Daoy (cell line): ENCODE measurements around the gene BCR. TPM values are rescaled to one million over a fixed set of nuclear protein-coding genes. Genes with fewer than 3 reads are reported as not detected.

ENCODE experiments used
- DNase-seq: peaks from one replicate; pipeline ENCODE4 v3.0.0-alpha.2; 2015; ENCODE audit warnings: low read depth
- total RNA-seq: library from RNA; depleted of rRNA; stranded (reverse); fragments of >200 nt; shearing (Covaris generic); gene quantifications from 2 replicates; pipeline ENCODE4 v1.2.3, GENCODE V29; 2014

Gene BCR
- total RNA-seq, 1 experiment from 2014 or later, result 27.3 TPM

- DNase-seq, result no peak
Observed at GRCh38 chr22:23151827-23152226, 28.5 kb upstream of the BCR start.

GRCh38 chr22:23152238-23153114 is 27.8 kb upstream of the BCR start:
- DNase-seq, result no peak

DNA sequence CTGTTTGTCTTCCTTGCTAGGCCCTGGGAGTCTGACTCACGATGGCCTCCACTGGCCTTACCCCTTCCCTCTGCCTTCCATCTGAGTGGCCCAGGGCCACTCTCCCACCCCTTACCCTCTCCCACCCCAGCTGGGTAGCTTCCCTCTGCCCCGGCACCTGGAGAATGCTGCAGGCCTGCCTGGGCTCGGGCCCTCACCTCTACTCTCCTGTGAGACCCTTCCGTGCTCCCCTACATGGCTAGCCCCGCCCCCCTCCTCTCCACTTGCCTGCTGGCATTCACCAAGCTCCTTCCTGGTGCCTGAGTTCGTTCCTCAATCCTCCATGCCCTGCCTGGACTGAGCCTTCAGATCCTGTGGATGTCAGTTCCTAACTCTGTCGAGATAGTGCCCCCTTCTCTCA is 26.3 kb upstream of the BCR start:
- no peak for DNase-seq

DNA sequence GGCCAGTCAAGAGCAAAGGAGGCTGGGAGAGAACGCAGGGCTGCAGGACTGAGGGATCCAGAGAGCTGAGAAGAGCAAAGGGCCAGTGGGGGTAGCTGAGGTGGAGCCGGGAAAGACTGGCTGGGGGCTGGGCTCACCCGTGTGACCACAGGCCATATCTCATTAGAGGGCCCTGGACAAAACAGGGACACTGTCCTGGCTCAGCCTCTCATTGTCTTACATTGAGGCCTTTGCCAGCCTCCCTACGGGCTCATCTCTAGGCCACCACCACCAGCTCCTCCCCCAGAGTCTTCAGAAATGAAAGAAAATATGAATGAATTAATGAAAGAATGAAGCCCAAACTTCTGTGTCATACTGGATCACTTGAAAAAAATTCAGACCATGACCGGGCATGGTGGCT is 25.8 kb upstream of the BCR start:
- DNase-seq, result no peak

GRCh38 chr22:23155143-23155542 is 25.2 kb upstream of the BCR start:
- no peak for DNase-seq

DNA sequence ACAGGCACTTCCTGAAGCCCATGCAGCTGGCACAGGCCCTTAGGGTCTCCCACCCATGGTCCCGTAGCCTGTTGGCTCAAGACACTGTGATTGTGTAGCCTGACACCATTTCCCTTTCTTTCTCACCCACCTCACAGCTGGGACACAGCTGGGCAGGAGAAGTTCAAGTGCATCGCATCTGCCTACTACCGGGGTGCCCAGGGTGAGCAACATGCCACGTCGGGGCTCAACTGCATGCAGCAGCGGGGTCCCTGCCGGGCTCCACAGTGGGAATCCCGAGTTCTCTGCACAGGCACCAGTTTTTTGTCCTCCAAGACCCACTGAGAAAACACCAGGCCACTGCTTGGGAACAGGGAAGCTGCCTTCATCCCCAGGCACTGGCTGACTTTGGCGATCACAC is 24.5 kb upstream of the BCR start:
- DNase-seq, result no peak

DNA sequence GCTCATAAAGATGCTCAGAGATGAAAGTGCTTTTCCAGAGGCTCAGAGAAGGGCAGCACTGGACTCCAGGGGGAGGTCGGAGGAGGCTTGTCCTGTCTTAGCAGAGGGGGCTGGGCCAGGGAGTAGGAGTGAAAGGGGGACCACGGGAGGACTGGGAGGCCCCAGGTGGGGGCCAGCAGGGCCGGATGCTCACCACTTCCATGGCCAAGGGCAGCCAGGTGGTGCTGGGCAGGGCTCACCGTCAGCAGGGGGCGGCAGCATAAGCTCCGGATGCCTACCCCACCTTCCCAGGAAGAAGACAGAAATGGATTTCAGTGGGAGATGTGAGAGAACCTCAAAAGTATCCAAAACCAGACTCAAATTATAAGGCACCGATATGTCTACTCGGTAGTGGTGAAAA is 24.0 kb upstream of the BCR start:
- DNase-seq, result no peak

- DNase-seq, result no peak
Observed at GRCh38 chr22:23157560-23158515, 22.5 kb upstream of the BCR start.

DNA sequence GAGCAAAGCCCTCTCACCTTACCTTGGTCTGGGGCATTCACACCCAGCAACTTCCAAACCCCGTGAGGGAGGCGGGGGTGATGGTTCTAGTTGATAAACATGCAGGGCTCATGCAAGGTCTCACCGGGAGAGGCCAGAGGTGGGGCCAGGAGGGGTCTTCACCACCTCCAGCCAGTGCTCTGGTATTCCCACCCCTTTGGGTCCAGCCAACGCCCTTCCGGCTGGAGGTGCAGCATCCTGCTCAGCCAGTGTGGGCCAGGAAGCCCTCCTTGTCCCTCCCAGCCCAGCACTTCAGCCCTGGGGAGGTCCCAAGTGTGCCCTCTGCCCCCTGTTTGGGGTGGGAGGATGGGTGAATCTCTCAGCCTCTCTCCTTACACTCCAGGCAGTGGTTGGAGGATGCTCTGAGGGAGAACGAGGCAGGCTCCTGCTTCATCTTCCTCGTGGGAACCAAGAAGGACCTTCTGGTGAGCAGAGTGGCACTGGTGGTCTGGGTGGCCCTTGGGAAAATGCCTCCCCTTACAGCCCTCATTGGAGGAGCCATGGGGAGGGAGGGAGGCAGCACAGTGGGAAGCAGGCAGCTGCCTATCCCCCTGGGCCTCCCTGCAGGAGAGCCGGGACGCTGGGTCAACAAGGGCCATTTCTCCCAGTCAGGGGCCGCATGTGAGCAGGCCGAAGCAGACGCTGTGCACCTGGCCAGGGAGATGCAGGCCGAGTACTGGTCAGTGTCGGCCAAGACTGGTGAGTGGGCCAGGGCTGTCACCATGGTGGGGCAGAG is 21.6 kb upstream of the BCR start:
- no peak for DNase-seq

DNA sequence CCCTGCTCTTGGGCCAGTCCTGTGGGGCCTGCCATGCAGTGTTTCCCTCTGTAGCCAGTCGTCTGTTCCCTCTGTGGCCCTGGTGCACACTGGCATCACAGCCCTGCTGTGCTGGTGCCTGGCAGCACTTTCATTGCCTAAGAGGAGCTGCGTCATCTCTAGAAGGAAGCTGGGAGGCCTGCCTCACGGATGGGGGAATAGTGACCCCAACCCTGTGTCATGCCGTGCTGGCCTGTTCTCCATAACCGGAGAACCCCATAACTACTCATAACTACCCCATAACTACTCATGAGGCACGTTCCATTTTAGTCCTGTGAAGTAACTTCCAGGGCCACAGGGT is 21.0 kb upstream of the BCR start:
- DNase-seq, result no peak

DNA sequence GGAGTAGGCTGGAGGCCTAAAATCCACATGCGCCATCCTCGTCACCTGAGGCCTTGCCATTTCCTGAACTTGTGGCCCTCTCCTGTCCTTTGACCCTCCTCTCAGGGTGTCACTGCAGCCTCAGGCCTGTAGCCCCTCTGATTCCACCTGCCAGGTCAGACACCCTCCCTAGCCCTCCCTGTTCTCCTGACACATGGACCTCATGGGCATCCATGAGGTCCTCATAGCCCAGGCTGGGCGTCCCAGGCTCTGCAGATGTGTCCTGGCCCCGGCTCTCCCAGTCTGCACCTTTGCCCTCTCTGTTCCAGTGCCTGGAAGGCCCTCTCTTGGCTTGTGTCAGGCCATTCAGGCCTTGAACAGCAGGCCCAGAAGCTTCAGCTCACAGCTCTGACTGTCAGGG is 19.3 kb upstream of the BCR start:
- no peak for DNase-seq

- DNase-seq, result no peak
Observed at GRCh38 chr22:23161574-23161973, 18.7 kb upstream of the BCR start.

- DNase-seq, result no peak
Observed at GRCh38 chr22:23163665-23164064, 16.6 kb upstream of the BCR start.

GRCh38 chr22:23164091-23164490 is 16.2 kb upstream of the BCR start:
- DNase-seq, result no peak

- DNase-seq, result no peak
Observed at GRCh38 chr22:23166042-23166831, 14.1 kb upstream of the BCR start.

GRCh38 chr22:23166841-23167616 is 13.3 kb upstream of the BCR start:
- DNase-seq, result no peak

DNA sequence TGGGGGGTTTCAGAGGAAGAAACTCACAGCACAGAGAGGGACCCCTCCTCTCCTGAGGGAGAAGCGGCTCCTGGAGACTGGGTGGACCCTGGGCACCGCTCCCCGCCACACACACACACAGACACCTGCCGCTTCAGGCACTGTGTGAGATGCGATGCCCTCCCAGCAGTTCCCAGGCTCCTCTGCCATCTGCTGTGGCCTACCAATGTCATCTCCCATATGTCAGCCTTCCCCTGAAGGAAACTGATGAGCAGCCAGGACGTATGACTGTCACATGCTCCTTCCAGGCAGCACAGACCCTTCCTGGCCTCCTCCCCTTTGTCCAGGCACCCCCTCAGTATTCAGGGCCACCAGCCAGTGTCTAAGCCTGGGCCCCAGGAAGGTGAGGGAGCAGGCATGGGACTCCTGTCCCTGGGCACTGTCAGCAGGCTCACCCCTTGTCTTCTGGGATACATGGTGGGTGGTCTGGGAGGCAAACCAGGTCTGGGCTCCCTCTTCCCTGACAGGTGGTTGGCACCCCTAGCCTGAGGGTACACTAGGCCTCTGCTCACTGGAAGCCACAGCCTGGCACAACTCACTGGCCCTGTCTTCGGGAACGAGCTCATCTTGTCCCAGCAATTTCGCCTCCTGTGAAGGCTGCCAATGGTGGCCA is 11.8 kb upstream of the BCR start:
- DNase-seq, result no peak

DNA sequence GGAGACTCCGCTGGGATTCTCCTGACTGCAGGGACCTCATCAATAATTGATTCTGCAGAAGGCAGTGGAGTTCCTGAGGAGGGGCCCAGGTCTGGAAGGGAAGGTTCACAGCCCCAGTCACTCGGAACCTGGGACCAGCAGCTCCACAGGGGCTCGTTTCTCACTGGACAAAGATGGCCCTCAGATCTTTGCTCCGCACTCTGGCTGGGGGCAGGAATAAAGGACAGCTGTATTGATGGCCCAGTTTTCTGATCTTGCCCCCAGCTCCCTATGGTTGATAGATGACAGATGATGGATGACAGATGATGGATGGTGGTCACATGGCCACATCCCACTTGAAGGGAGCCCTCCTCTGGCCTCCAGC is 11.3 kb upstream of the BCR start:
- DNase-seq, result no peak

DNA sequence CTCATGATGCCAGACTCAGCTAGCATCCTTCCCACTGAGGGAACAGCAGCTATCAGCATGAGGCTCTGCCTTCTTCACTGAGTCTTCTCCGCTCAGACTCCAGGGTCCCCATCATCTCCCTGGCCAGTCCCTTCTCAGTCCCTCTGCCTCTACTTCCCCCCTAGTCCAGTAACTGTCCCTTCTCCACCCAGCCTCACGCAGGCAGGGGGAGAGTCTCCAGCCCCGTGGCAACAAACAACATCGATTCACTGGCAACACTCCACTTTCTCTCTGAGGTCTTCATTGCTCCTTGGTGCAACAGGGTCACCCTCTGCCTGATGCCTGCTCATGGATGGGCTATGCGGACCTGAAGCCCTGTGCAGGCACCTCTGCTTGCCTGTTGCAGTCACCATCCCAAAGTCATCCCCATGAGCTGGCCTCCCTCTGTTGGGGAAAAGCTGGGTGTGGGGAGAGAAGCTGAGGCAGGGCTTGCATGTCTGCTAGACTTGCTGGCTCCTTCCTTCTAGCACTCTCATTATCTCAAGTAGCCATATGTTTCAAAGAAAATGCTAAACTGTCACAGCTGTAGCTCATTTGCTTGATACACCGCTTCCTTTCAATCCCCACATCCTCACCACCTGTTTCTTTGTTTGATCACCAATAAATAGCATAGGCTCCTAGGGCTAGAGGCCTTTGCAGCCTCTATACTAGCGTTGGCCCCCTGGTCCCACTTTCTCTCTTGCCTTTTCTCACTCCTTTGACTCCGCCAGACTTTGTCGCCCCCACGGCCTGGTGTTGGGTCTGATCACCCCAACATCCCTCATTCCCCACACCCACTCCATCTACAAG is 4.3 kb upstream of the BCR start:
- no peak for DNase-seq
